H1 (cell line): ENCODE data around the gene PTPRO. TPM values are rescaled to one million over a fixed set of nuclear protein-coding genes. Genes with fewer than 3 reads are reported as not detected.

Experiments
- CTCF ChIA-PET: fragments of 300-600 bp; sonication (Branson Sonifier 250); formaldehyde crosslinking; loops from one replicate; lab custom pipeline; 2021; ENCODE audit not compliant: partially characterized antibody; lab: Charles Lee
- POLR2A ChIA-PET: fragments of 300-600 bp; sonication (Branson Sonifier 250); formaldehyde crosslinking; loops from one replicate; lab custom pipeline; 2021; ENCODE audit warnings: inconsistent platforms; ENCODE audit not compliant: partially characterized antibody; lab: Charles Lee
- DNase-seq, 2 experiments: peaks; one replicate each; pipeline versions ENCODE4 v3.0.0 to v3.0.0-alpha.2; 2010 to 2022; ENCODE audit warnings: low spot score in 2 of 2, low read depth in 1 of 2, mixed read lengths in 1 of 2
- FAIRE-seq: peaks from 2 replicates; lab custom pipeline; 2011; peaks lifted over from hg19 to GRCh38; lab: Jason Lieb, UNC
- H2AFZ ChIP-seq: 2 replicates; pipeline ENCODE4 v1.8.1; 2012; ENCODE audit warnings: low read length, inconsistent platforms
- H2AK5ac ChIP-seq: 2 replicates; pipeline ENCODE4 v1.6.1; 2013; ENCODE audit warnings: low read depth, low read length
- H2BK120ac ChIP-seq: replicated peaks from 2 replicates; pipeline ENCODE3; 2013; ENCODE audit warnings: low read depth, low read length, inconsistent platforms
- H2BK12ac ChIP-seq: 2 replicates; pipeline ENCODE4 v1.6.1; 2013; ENCODE audit warnings: low read depth, low read length
- H2BK15ac ChIP-seq: 2 replicates; pipeline ENCODE4 v1.6.1; 2013; ENCODE audit warnings: low read length
- H2BK20ac ChIP-seq: 2 replicates; pipeline ENCODE4 v1.6.1; 2013; ENCODE audit warnings: low read length
- H2BK5ac ChIP-seq: 2 replicates; pipeline ENCODE4 v1.6.1; 2013; ENCODE audit warnings: low read depth, low read length
- H3K14ac ChIP-seq: 2 replicates; pipeline ENCODE4 v1.6.1; 2013; ENCODE audit warnings: inconsistent platforms; ENCODE audit not compliant: insufficient read length
- H3K18ac ChIP-seq: 2 replicates; pipeline ENCODE4 v1.6.1; 2013; ENCODE audit warnings: low read length; ENCODE audit errors: extremely low read depth
- H3K23ac ChIP-seq: 2 replicates; pipeline ENCODE4 v1.6.1; 2013; ENCODE audit warnings: inconsistent platforms; ENCODE audit not compliant: insufficient read length
- H3K23me2 ChIP-seq: 2 replicates; pipeline ENCODE4 v1.6.1; 2013; ENCODE audit warnings: low read depth, low read length
- H3K27ac ChIP-seq: 2 replicates; pipeline ENCODE4 v1.6.1; 2011; ENCODE audit warnings: low read depth, low read length, inconsistent platforms
- H3K27me3 ChIP-seq, 4 experiments: replicated peaks in 1 of 4; 1 replicate in 1 of 4; 2 replicates in 3 of 4; pipeline versions ENCODE4 v1.6.1 to v1.8.1; 2011 to 2013; ENCODE audit warnings: low read length in 3 of 4, mild to moderate bottlenecking in 3 of 4, inconsistent platforms in 2 of 4, mixed read lengths in 2 of 4, moderate library complexity in 1 of 4; ENCODE audit not compliant: control insufficient read depth in 3 of 4, insufficient read depth in 3 of 4; ENCODE audit errors: extremely low read depth in 1 of 4
- H3K36me3 ChIP-seq, 4 experiments: 2 replicates each; pipeline versions ENCODE4 v1.6.1 to v1.8.1; 2011 to 2013; ENCODE audit warnings: mild to moderate bottlenecking in 4 of 4, low read length in 3 of 4, moderate library complexity in 2 of 4, control low read depth in 1 of 4, inconsistent platforms in 1 of 4; ENCODE audit not compliant: insufficient read depth in 4 of 4, control insufficient read depth in 2 of 4
- H3K4ac ChIP-seq: replicated peaks from 2 replicates; pipeline ENCODE3; 2013; ENCODE audit warnings: low read length, low read depth, mixed read lengths, inconsistent platforms; ENCODE audit not compliant: insufficient read length
- H3K4me1 ChIP-seq, 4 experiments: replicated peaks in 1 of 4; 1 replicate in 1 of 4; 2 replicates in 3 of 4; pipeline versions ENCODE4 v1.6.1 to v1.8.1; 2011 to 2013; ENCODE audit warnings: low read length in 3 of 4, inconsistent platforms in 2 of 4, mixed read lengths in 1 of 4; ENCODE audit not compliant: insufficient read depth in 4 of 4, control insufficient read depth in 3 of 4
- H3K4me2 ChIP-seq, 2 experiments: 2 replicates each; pipeline versions ENCODE4 v1.6.1 to v1.8.1; 2011 to 2013; ENCODE audit warnings: low read depth in 2 of 2, low read length in 2 of 2, control low read depth in 1 of 2, inconsistent platforms in 1 of 2, mild to moderate bottlenecking in 1 of 2; ENCODE audit not compliant: insufficient read depth in 1 of 2
- H3K4me3 ChIP-seq, 4 experiments: fragments of 200-600, 300-600 bp in 1 of 4; sonication (generic), shearing (Covaris generic), sonication (Bioruptor Twin) in 1 of 4; 2 replicates each; pipeline versions ENCODE4 v1.5.1 to v1.8.1; 2011 to 2016; ENCODE audit warnings: low read length in 4 of 4, low read depth in 3 of 4, control low read depth in 2 of 4, inconsistent platforms in 2 of 4, mild to moderate bottlenecking in 2 of 4, mixed read lengths in 1 of 4, moderate library complexity in 1 of 4; ENCODE audit not compliant: insufficient read depth in 2 of 4; ENCODE audit errors: extremely low read depth in 1 of 4
- H3K56ac ChIP-seq: replicated peaks from 2 replicates; pipeline ENCODE3; 2013; ENCODE audit warnings: low read depth, mild to moderate bottlenecking, mixed read lengths, low read length, inconsistent platforms; ENCODE audit not compliant: insufficient read length
- H3K79me1 ChIP-seq: 2 replicates; pipeline ENCODE4 v1.6.1; 2013; ENCODE audit warnings: low read depth, low read length, control low read depth
- H3K79me2 ChIP-seq, 2 experiments: 2 replicates each; pipeline versions ENCODE4 v1.6.1 to v1.8.1; 2012 to 2013; ENCODE audit warnings: low read length in 2 of 2, mild to moderate bottlenecking in 2 of 2, inconsistent platforms in 1 of 2; ENCODE audit not compliant: insufficient read depth in 2 of 2, control insufficient read depth in 1 of 2
- H3K9ac ChIP-seq, 4 experiments: replicated peaks in 1 of 4; 1 replicate in 1 of 4; 2 replicates in 3 of 4; pipeline versions ENCODE4 v1.6.1 to v1.8.1; 2011 to 2013; ENCODE audit warnings: low read depth in 3 of 4, low read length in 3 of 4, control low read depth in 2 of 4, mild to moderate bottlenecking in 2 of 4, moderate library complexity in 2 of 4, inconsistent platforms in 1 of 4; ENCODE audit errors: extremely low read depth in 1 of 4
- H3K9me3 ChIP-seq, 2 experiments: 2 replicates each; pipeline versions ENCODE4 v1.6.1 to v1.8.1; 2012 to 2013; ENCODE audit warnings: mild to moderate bottlenecking in 2 of 2, moderate library complexity in 2 of 2, control low read depth in 1 of 2, inconsistent platforms in 1 of 2, low read depth in 1 of 2, low read length in 1 of 2, mixed read lengths in 1 of 2; ENCODE audit not compliant: insufficient read depth in 2 of 2
- H4K20me1 ChIP-seq, 2 experiments: replicated peaks in 1 of 2; 2 replicates each; pipeline versions ENCODE3 to v1.8.1; 2011 to 2013; ENCODE audit warnings: inconsistent platforms in 2 of 2, low read length in 2 of 2, mild to moderate bottlenecking in 1 of 2; ENCODE audit not compliant: insufficient read depth in 2 of 2, control insufficient read depth in 1 of 2
- H4K5ac ChIP-seq: 2 replicates; pipeline ENCODE4 v1.6.1; 2013; ENCODE audit warnings: low read length, low read depth, mixed read lengths, inconsistent platforms; ENCODE audit not compliant: insufficient read length
- H4K8ac ChIP-seq: 2 replicates; pipeline ENCODE4 v1.8.0; 2013; ENCODE audit warnings: mild to moderate bottlenecking, moderate library complexity, low read length, inconsistent platforms; ENCODE audit not compliant: insufficient read depth; ENCODE audit errors: extremely low read depth
- H4K91ac ChIP-seq: replicated peaks from 2 replicates; pipeline ENCODE3; 2013; ENCODE audit warnings: low read length, mixed read lengths, inconsistent platforms; ENCODE audit not compliant: insufficient read length
- FOSL1 ChIP-seq: IDR thresholded peaks from 2 replicates; pipeline ENCODE4 v1.6.1; 2011; ENCODE audit warnings: mild to moderate bottlenecking, low read depth, low read length, moderate library complexity; ENCODE audit not compliant: insufficient read depth
- MAFK ChIP-seq: IDR thresholded peaks from 2 replicates; pipeline ENCODE4 v1.6.1; 2012; ENCODE audit warnings: low read depth, mild to moderate bottlenecking, improper control_type of control experiment, low read length
- POU5F1 ChIP-seq: IDR thresholded peaks from 2 replicates; pipeline ENCODE4 v1.6.1; 2011; ENCODE audit warnings: low read depth, mild to moderate bottlenecking, low read length, moderate library complexity
- WGBS, 2 experiments: shearing (Covaris generic) in 1 of 2; methylation state at CpG; one replicate each; pipeline versions ENCODE4 v1.1.6 to v1.1.7; 2013 to 2015; ENCODE audit warnings: low lambda C conversion rate in 2 of 2, mixed read lengths in 2 of 2, inconsistent platforms in 1 of 2, low coverage in 1 of 2, missing lambda C conversion rate in 1 of 2; ENCODE audit not compliant: insufficient replicate concordance in 2 of 2, insufficient coverage in 1 of 2, insufficient read length in 1 of 2; ENCODE audit errors: extremely low coverage in 1 of 2, missing lambda C conversion rate in 1 of 2; 5-methylcytosine and 5-hydroxymethylcytosine counted together
- polyA plus RNA-seq, 7 experiments: library from polyadenylated mRNA; depleted of rRNA in 3 of 7; stranded (reverse) in 5 of 7; unstranded in 2 of 7; fragments of >200 nt in 5 of 7; fragments of 200-250 nt in 2 of 7; gene quantifications; 1 replicate in 5 of 7; 2 replicates in 1 of 7; 4 replicates in 1 of 7; pipeline versions ENCODE4 v1.2.1 to v1.2.3, GENCODE V29; 2011 to 2013; ENCODE audit warnings: missing spikeins in 2 of 7, mixed read lengths in 2 of 7
- total RNA-seq: library from RNA; stranded (reverse); fragmentation: NEBNext Ultra II Directional; extraction: Animal tissue kit (Norgen Biotek cat#: 25700); gene quantifications from 2 replicates; pipeline ENCODE4 v1.2.1, GENCODE V29; 2021

The PTPRO gene
- total and polyA plus RNA-seq, 2 of the 8 experiments (the other 6 are each of a cell fraction or from before 2014, with no cell fraction given), result 0.73 to 1.7 TPM

- no peak overlapping the region for H2AFZ ChIP-seq
- H3K18ac ChIP-seq, result no peak overlapping the region
- no peaks in the 10 kb centered on the region; a peak in 1 of 7 replicates for H3K4me1 ChIP-seq
- no peak overlapping the region for H3K4me3 ChIP-seq
- H3K36me3 ChIP-seq, result no peaks in the 10 kb centered on the region
- H3K27ac ChIP-seq, result no peak overlapping the region
- no peak overlapping the region for H3K4me2 ChIP-seq
- H3K56ac ChIP-seq, result no peak overlapping the region
- H4K5ac ChIP-seq, result no peak overlapping the region
- H3K14ac ChIP-seq, result no peak overlapping the region
- TF ChIP-seq MAFK (peak; percentile 54), FOSL1 (no peak), POU5F1 (no peak)
- H3K23ac ChIP-seq, result no peak overlapping the region
- no peaks in the 10 kb centered on the region for H3K23me2 ChIP-seq
- no peaks in the 10 kb centered on the region for H3K9me3 ChIP-seq
- H4K91ac ChIP-seq, result no peak overlapping the region
- no peak overlapping the region for H3K4ac ChIP-seq
- POLR2A ChIA-PET, result no interaction called here
- CTCF ChIA-PET, result interaction anchor here (1.1 to 4.1 kb wide), 7 partner anchors 10 to 299 kb away, joined by 3 to 20 read pairs (median 6); no protein-coding TSS in a partner anchor
- no peak overlapping the region for H2BK5ac ChIP-seq
- H3K9ac ChIP-seq, result no peak overlapping the region
- H4K20me1 ChIP-seq, result no peaks in the 10 kb centered on the region
- FAIRE-seq (no peak), DNase-seq (no peak)
- no peak overlapping the region for H2BK12ac ChIP-seq
- no peaks in the 10 kb centered on the region for H3K79me2 ChIP-seq
- H2BK20ac ChIP-seq, result no peak overlapping the region
- no peak overlapping the region for H2BK15ac ChIP-seq
- WGBS, 2 experiments, result 92% methylated on average over 2 of the region's 2 CpGs; no CpG with 5 or more reads in 1 of the 2 experiments
- no peaks in the 10 kb centered on the region for H3K79me1 ChIP-seq
- H2AK5ac ChIP-seq, result no peak overlapping the region
- no peaks in the 10 kb centered on the region for H3K27me3 ChIP-seq
- no peak overlapping the region for H4K8ac ChIP-seq
- no peak overlapping the region for H2BK120ac ChIP-seq
Measured at GRCh38 chr12:15558915-15559528, 236.7 kb downstream of the PTPRO start.
